GM10847 (cell line): ENCODE data around the gene ITIH3.

Source experiments
- POLR2A ChIP-seq: IDR thresholded peaks from 2 replicates; pipeline ENCODE4 v1.6.1; 2011; ENCODE audit not compliant: insufficient read length; ENCODE audit errors: extremely low read depth

ITIH3 gene

GRCh38 chr3:52854013-52854412 is 59.4 kb downstream of the ITIH3 start:
- TF ChIP-seq POLR2A: no peak

- no peak for TF ChIP-seq POLR2A
These were observed 62.1 kb downstream of the ITIH3 start for GRCh38 chr3:52856666-52857065.

DNA sequence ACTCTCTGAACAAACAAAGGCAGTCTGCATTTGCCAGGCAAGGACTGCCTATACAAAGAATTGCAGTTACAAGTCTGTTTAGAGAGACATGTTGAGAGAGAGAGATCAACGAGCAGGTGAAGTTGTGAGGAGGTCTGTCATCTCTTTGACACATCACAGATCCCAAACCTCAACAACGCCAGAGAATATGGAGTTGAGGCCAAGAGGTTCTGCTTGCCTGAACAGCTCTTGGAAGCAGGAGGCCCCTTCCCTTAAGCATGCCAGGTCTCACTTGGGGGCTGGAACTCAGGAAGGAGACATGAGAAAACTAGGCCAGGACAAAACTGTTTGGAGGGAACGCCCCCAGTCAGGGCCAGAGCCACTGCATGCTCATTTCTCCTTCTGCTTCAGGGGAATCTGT is 62.5 kb downstream of the ITIH3 start:
- no peak for TF ChIP-seq POLR2A

DNA sequence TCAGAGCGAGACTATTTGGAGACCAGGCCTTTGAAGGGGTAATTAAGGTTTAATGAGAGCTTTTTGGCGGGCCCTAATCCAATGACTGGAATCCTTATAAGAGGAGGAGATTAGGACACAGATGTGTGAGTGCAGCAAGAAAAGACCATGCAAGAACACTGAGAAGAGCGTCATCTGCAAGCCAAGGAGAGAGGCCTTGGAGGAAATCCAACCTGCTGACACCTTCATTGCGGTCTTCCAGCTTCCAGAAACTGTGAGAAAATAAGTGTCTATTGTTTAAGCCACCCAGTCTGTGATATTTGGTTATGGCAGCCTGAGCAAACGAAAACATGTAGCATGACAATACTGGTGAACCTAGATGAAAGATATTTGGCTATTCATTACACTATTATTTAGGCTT is 63.3 kb downstream of the ITIH3 start:
- TF ChIP-seq POLR2A: no peak
